ENCODE measurements around the gene POP7. TPM values are rescaled to one million over a fixed set of nuclear protein-coding genes. Genes with fewer than 3 reads are reported as not detected.

The POP7 gene
- total RNA-seq, 1 donor from 2014 or later: 40.6 TPM

- peaks cover 3% of the 10 kb centered on the region for H3K9me3 Mint-ChIP-seq (ENCODE audit: unreplicated experiment)
- H3K27ac Mint-ChIP-seq (ENCODE audit: unreplicated experiment): no peak overlapping the region
- H3K4me3 Mint-ChIP-seq (ENCODE audit: unreplicated experiment): no peak overlapping the region
Observed at GRCh38 chr7:100670074-100670473, 35.8 kb upstream of the POP7 start.

GRCh38 chr7:100671353-100672327, 34.3 kb upstream of the POP7 start:
- peaks cover 10% of the 10 kb centered on the region for H4K20me1 ChIP-seq (ENCODE audit: insufficient read depth, low read length)
- peaks cover 3% of the 10 kb centered on the region for H3K4me1 Mint-ChIP-seq (ENCODE audit: low read depth, unreplicated experiment)
- H3K27ac ChIP-seq (ENCODE audit: low read depth, low read length): no peak overlapping the region
- H3K27me3 Mint-ChIP-seq (ENCODE audit: low read depth, unreplicated experiment): peaks cover 15% of the 10 kb centered on the region
- no peak overlapping the region for H3K9ac ChIP-seq (ENCODE audit: low read length)
- no peak overlapping the region for H2AFZ ChIP-seq (ENCODE audit: low read depth, low read length)
- no peak for DNase-seq (ENCODE audit: low read depth)
- no peak overlapping the region for H3K4me3 Mint-ChIP-seq (ENCODE audit: unreplicated experiment)
- no peak overlapping the region for H3K27ac Mint-ChIP-seq (ENCODE audit: unreplicated experiment)
- TF ChIP-seq, protein P1, sequence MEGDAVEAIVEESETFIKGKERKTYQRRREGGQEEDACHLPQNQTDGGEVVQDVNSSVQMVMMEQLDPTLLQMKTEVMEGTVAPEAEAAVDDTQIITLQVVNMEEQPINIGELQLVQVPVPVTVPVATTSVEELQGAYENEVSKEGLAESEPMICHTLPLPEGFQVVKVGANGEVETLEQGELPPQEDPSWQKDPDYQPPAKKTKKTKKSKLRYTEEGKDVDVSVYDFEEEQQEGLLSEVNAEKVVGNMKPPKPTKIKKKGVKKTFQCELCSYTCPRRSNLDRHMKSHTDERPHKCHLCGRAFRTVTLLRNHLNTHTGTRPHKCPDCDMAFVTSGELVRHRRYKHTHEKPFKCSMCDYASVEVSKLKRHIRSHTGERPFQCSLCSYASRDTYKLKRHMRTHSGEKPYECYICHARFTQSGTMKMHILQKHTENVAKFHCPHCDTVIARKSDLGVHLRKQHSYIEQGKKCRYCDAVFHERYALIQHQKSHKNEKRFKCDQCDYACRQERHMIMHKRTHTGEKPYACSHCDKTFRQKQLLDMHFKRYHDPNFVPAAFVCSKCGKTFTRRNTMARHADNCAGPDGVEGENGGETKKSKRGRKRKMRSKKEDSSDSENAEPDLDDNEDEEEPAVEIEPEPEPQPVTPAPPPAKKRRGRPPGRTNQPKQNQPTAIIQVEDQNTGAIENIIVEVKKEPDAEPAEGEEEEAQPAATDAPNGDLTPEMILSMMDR (IDR thresholded peaks at IDR 0.05; ENCODE audit: insufficient read depth, low read depth, low read length): no peak
- TF ChIP-seq EZH2 (IDR thresholded peaks at IDR 0.05; ENCODE audit: insufficient read depth, low read length): no peak
- FAIRE-seq: no peak
- no peak overlapping the region for H3K4me3 ChIP-seq (ENCODE audit: insufficient read depth, low read depth, low read length)
- H3K9me3 Mint-ChIP-seq (ENCODE audit: unreplicated experiment): peaks cover 3% of the 10 kb centered on the region
- H3K27me3 ChIP-seq (ENCODE audit: insufficient read depth, low read length): no peaks in the 10 kb centered on the region
- H3K36me3 Mint-ChIP-seq (ENCODE audit: low read depth, unreplicated experiment): peaks cover 2% of the 10 kb centered on the region
- peaks cover 28% of the 10 kb centered on the region for H3K79me2 ChIP-seq (ENCODE audit: insufficient read depth, low read length)
- no peaks in the 10 kb centered on the region for H3K9me3 ChIP-seq (ENCODE audit: insufficient read depth, low read depth, low read length)
- no peaks in the 10 kb centered on the region for H3K36me3 ChIP-seq (ENCODE audit: insufficient read depth, low read length)
- H3K4me2 ChIP-seq (ENCODE audit: low read length): no peak overlapping the region
- peaks cover 5% of the 10 kb centered on the region for H3K4me1 ChIP-seq (ENCODE audit: insufficient read depth, low read length)

More at GRCh38 chr7:100670074-100670473, 35.8 kb upstream of the POP7 start:
- Mint-ChIP-seq H3K36me3 (ENCODE audit: low read depth, unreplicated experiment) (peaks cover 2% of the 10 kb centered on the region), H3K4me1 (ENCODE audit: low read depth, unreplicated experiment) (no peaks in the 10 kb centered on the region), H3K27me3 (ENCODE audit: low read depth, unreplicated experiment) (peaks cover 24% of the 10 kb centered on the region)
- H3K9me3 ChIP-seq (ENCODE audit: insufficient read depth, low read depth, low read length): no peaks in the 10 kb centered on the region
- H3K27me3 ChIP-seq (ENCODE audit: insufficient read depth, low read length): no peaks in the 10 kb centered on the region
- no peak overlapping the region for H2AFZ ChIP-seq (ENCODE audit: low read depth, low read length)
- H3K27ac ChIP-seq (ENCODE audit: low read depth, low read length): no peak overlapping the region
- H3K9ac ChIP-seq (ENCODE audit: low read length): no peak overlapping the region
- H3K4me3 ChIP-seq (ENCODE audit: insufficient read depth, low read depth, low read length): no peak overlapping the region
- no peaks in the 10 kb centered on the region for H3K36me3 ChIP-seq (ENCODE audit: insufficient read depth, low read length)
- peaks cover 5% of the 10 kb centered on the region for H4K20me1 ChIP-seq (ENCODE audit: insufficient read depth, low read length)
- DNase-seq (ENCODE audit: low read depth): no peak
- no peak for TF ChIP-seq EZH2 (IDR thresholded peaks at IDR 0.05; ENCODE audit: insufficient read depth, low read length)
- TF ChIP-seq, protein P1 (IDR thresholded peaks at IDR 0.05; ENCODE audit: insufficient read depth, low read depth, low read length): no peak
- no peak for FAIRE-seq
- peaks cover 14% of the 10 kb centered on the region for H3K79me2 ChIP-seq (ENCODE audit: insufficient read depth, low read length)
- no peak overlapping the region for H3K4me2 ChIP-seq (ENCODE audit: low read length)
- H3K4me1 ChIP-seq (ENCODE audit: insufficient read depth, low read length): peaks cover 3% of the 10 kb centered on the region
